Progenitor cell of endocrine pancreas (in vitro differentiated cells): ENCODE measurements around the gene PNRC1. TPM values are rescaled to one million over a fixed set of nuclear protein-coding genes. Genes with fewer than 3 reads are reported as not detected.

Experiments
- DNase-seq: peaks from one replicate; pipeline ENCODE4 v3.0.0; 2021; ENCODE audit warnings: low spot score; ENCODE audit not compliant: unreplicated experiment
- H3K27ac Mint-ChIP-seq: 2 replicates; pipeline ENCODE4 v1.8.0; 2021; ENCODE audit warnings: mild to moderate bottlenecking, moderate library complexity, mixed read lengths
- H3K27me3 Mint-ChIP-seq: 2 replicates; pipeline ENCODE4 v1.8.0; 2021; ENCODE audit warnings: mixed read lengths
- H3K36me3 Mint-ChIP-seq: 2 replicates; pipeline ENCODE4 v1.8.0; 2022; ENCODE audit warnings: mixed read lengths; ENCODE audit not compliant: insufficient read depth
- H3K4me1 Mint-ChIP-seq: 2 replicates; pipeline ENCODE4 v1.8.0; 2021; ENCODE audit warnings: low read depth, mixed read lengths
- H3K4me3 Mint-ChIP-seq: 2 replicates; pipeline ENCODE4 v1.8.0; 2021; ENCODE audit warnings: low read depth, mild to moderate bottlenecking, moderate library complexity, mixed read lengths
- H3K9me3 Mint-ChIP-seq: 2 replicates; pipeline ENCODE4 v1.8.0; 2021; ENCODE audit warnings: low read depth, mixed read lengths
- total RNA-seq: library from RNA; stranded (reverse); gene quantifications from 2 replicates; pipeline ENCODE4 v1.2.1, GENCODE V29; 2021
- TF ChIP-seq, protein P1 (sequence below): fragments of 200-600 bp; sonication (generic); IDR thresholded peaks from one replicate; pipeline ENCODE4 v1.5.0; 2021; ENCODE audit warnings: antibody characterized with exemption, mild to moderate bottlenecking; ENCODE audit not compliant: unreplicated experiment

The PNRC1 gene
- total RNA-seq, 1 donor from 2014 or later: 212 TPM

DNA sequence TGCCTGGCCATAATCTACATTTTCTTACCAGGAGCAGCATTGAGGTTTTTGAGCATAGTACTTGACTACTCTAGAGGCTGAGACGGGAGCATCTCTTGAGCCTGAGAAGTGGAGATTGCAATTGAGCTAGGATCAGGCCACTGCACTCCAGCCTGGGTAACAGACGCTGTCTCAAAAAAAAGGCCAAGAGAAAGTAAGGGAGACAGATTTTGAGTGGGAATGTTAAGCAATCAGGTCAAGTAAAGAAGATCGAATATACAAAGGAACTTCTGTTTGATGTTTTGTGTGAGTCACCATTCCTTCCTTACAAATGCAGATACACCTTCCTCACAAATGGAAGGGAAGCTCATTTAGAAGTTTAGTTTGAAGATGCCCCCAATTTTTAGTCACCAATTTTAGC, 4.4 kb downstream of the PNRC1 start:
- H3K9me3 Mint-ChIP-seq: no peaks in the 10 kb centered on the region
- peak overlapping the region; percentile 51 for H3K4me3 Mint-ChIP-seq
- H3K27me3 Mint-ChIP-seq: no peaks in the 10 kb centered on the region
- peaks cover 22% of the 10 kb centered on the region for H3K36me3 Mint-ChIP-seq
- no peak for DNase-seq
- TF ChIP-seq, protein P1, sequence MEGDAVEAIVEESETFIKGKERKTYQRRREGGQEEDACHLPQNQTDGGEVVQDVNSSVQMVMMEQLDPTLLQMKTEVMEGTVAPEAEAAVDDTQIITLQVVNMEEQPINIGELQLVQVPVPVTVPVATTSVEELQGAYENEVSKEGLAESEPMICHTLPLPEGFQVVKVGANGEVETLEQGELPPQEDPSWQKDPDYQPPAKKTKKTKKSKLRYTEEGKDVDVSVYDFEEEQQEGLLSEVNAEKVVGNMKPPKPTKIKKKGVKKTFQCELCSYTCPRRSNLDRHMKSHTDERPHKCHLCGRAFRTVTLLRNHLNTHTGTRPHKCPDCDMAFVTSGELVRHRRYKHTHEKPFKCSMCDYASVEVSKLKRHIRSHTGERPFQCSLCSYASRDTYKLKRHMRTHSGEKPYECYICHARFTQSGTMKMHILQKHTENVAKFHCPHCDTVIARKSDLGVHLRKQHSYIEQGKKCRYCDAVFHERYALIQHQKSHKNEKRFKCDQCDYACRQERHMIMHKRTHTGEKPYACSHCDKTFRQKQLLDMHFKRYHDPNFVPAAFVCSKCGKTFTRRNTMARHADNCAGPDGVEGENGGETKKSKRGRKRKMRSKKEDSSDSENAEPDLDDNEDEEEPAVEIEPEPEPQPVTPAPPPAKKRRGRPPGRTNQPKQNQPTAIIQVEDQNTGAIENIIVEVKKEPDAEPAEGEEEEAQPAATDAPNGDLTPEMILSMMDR: no peak
- H3K27ac Mint-ChIP-seq: peak overlapping the region; percentile 45
- peaks cover 21% of the 10 kb centered on the region for H3K4me1 Mint-ChIP-seq

DNA sequence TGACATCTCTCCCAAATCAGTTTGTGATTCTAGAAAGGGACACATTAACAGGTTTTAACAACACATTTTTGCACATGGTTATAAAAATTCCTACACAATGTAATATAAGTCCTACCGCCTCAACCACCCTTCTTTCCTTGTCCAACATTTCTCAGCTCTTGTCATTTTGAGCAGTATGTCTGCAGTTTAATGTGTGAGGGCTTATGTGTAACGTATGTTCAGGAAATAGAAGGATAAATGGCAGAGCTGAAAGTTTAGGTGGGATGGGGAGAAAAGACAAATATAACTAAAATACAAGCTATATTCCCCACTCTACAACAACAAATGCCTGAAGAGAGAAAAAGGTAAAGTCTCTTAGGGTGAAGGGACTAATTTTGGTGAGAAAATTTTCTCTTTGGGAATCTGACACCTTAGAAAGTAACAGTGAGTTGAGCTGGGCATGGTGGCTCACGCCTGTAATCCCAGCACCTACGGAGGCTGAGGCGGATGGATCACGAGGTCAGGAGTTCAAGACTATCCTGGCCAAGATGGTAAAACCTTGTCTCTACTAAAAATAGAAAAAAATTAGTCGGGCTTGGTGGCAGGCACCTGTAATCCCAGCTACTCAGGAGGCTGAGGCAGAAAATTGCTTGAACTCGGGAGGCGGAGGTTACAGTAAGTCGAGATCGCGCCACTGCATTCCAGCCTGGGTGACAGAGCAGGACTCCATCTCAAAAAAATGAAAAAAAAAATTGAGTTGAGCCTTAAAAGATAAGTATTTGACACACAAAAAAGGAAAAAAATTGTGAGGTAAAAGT, 5.1 kb downstream of the PNRC1 start:
- Mint-ChIP-seq H3K27ac (peak overlapping the region; percentile 45), H3K4me3 (no peak overlapping the region), H3K36me3 (peaks cover 22% of the 10 kb centered on the region), H3K27me3 (no peaks in the 10 kb centered on the region), H3K9me3 (no peaks in the 10 kb centered on the region), H3K4me1 (peaks cover 23% of the 10 kb centered on the region)
- DNase-seq: no peak
- TF ChIP-seq, protein P1: no peak

DNA sequence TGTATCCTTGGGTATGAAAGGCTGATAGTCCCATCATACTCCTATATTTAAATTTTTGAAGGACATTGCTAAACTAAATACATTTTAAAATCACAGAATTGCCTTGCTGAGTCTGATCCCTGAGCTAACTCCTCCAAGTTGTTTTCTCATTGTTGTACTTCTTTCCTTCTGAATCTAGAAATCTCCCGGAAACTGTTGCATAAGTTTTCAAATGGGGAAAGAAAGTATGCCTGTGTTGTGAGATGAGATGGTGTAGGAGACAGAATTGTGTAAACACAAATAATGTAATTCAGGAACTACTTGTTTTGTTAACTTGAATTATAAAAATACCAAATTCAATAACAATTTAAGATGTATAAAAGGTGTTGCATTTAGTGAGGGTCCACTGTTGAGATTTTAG, 7.3 kb downstream of the PNRC1 start:
- Mint-ChIP-seq H3K4me1 (peaks cover 22% of the 10 kb centered on the region), H3K27ac (no peak overlapping the region), H3K4me3 (no peak overlapping the region), H3K36me3 (peaks cover 18% of the 10 kb centered on the region), H3K9me3 (no peaks in the 10 kb centered on the region), H3K27me3 (no peaks in the 10 kb centered on the region)
- TF ChIP-seq, protein P1: no peak
- DNase-seq: no peak

DNA sequence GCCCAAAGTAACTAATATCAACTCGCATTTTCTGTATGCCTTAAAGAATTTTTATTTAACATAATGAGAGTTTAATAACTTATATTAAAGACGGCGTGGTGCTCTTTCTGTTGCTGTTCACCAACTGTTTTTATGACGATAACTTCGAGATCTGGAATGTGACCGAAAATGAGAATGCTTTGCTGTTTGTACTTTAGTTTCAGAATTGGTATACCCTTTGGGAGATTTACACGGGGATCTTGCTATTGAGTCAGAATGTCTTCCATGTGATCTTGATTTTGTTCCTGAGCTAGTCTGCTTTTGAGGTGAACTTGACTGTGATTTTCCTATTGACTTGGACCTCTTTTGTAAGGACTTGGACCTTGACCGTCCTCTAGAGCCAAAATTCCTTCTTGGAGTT, 17.9 kb downstream of the PNRC1 start:
- Mint-ChIP-seq H3K36me3 (peaks cover 11% of the 10 kb centered on the region), H3K9me3 (no peaks in the 10 kb centered on the region), H3K4me3 (no peak overlapping the region), H3K4me1 (peaks cover 2% of the 10 kb centered on the region), H3K27me3 (no peaks in the 10 kb centered on the region), H3K27ac (no peak overlapping the region)
- TF ChIP-seq, protein P1: no peak
- no peak for DNase-seq

DNA sequence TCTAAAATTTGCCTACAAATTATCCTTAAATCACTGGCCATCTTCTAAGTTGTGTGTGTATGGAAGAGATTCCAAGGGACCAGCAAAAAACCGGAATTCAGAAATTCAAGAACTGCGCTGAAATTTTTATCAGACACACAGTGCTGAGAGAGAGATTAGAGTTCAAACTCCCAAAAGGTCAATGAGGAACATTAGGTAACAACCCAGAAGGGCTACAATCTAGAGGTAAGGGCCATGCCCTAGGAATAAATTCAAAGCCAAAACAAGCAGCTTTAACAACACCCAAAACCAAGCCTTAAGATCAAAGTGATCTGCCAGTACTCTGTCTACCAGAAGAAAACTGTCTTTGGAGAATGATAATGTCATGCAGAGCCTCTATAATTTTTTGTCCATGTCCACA, 19.6 kb downstream of the PNRC1 start:
- TF ChIP-seq, protein P1: no peak
- Mint-ChIP-seq H3K27ac (no peak overlapping the region), H3K4me3 (no peak overlapping the region), H3K4me1 (no peaks in the 10 kb centered on the region), H3K9me3 (no peaks in the 10 kb centered on the region), H3K27me3 (no peaks in the 10 kb centered on the region), H3K36me3 (peaks cover 13% of the 10 kb centered on the region)
- no peak for DNase-seq
